Measurements from ENCODE around the gene TSPAN17.
"Not testable (repeated sequence)": the region's sequence is repeated elsewhere in the genome, so short reads cannot be mapped to it uniquely, and the experiment has no call there.

Gene TSPAN17

DNA sequence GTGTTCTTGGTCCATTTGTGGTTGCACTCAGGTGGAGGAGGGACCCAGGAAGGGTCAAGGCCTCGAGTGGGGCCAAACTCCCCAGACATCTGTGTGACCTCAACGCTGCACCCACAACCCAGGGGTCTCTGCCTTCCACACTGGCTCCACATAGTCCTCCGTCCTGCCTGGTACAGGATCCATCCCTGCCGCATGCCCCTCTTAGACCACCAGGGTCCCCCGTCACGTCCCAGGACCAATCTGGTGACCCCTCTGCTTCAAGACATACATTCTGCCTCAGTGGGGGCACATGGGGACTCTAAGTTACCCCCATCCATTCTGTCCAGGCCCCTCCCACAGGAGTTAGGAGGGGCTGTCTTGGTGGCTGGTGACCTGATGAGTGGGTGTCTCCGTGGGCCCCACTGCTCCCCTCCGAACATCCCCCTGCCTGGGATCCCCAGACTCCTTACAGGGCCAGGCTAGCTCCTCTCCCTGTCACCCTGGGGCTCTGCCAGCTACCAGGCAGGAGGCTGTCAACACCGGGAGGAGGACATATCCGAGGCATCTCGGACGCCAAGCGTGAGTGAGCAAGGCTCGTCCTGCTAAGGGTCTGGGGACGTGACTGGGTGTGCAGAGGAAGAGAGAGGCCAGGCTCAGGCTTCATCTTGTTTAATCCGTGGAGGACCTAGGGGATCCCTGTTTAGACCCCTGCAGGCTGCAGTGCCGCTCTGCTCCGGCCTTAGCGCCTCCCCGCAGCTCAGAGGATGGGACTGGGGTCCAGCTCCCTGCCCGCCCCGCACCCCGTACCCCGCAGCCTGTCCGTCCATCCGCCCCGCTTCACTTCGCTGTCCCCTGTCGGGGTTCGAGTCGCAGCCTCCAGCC, 32.3 kb downstream of the TSPAN17 start:
- no peak for DNase-seq (ENCODE audit: low read depth in 2 of 2)

- no peak for DNase-seq (ENCODE audit: low read depth in 2 of 2)
Observed at GRCh38 chr5:176680226-176680563, 32.9 kb downstream of the TSPAN17 start.

DNA sequence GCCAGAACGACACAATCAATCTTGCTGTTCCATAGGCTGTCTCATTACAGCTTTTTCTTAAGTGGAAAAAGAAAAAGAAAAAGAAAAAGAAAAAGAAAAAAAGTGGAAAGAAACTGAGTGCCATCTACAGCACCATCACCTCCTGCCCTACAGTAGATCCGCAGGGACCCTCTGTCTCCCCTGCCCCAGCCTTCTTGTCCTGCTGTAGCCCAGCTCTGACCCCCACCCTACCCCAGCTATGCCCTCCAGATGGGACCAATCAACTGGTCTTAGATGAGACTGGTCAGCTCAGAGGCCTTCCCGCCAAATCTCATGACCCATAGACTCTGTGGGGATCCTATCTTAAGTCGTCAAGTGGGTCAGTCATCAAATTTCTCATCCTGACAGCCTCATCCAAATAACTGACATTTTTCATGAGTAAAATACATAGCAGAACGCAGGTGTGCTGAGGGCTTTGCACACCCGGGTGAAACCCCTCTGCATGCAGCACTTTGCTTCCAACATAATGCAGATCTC, 34.8 kb downstream of the TSPAN17 start:
- DNase-seq (ENCODE audit: low read depth in 2 of 2), result no peak

- DNase-seq (ENCODE audit: low read depth in 2 of 2), result no peak
Observed at GRCh38 chr5:176685010-176685409, 37.7 kb downstream of the TSPAN17 start.

DNA sequence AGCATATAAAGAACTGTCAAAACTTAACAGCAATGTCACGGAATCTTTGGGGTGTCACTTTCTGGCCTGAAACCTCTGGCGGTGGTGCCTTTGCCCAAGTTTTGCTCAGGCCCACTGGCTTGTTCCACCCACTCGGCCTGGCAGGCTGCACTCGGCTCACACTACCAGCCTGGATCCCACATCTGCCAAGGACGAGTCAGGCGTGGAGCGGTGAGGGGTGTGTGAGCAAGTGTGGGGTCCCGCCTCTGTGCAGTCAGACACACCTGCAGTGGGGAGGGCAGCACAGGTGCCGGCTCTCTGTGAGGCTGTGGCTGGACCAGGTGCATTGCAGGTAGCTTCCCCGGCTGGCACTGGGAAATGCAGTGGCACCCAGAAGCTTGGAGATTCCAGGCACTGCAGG, 40.0 kb downstream of the TSPAN17 start:
- DNase-seq (ENCODE audit: low read depth in 2 of 2), result no peak

DNA sequence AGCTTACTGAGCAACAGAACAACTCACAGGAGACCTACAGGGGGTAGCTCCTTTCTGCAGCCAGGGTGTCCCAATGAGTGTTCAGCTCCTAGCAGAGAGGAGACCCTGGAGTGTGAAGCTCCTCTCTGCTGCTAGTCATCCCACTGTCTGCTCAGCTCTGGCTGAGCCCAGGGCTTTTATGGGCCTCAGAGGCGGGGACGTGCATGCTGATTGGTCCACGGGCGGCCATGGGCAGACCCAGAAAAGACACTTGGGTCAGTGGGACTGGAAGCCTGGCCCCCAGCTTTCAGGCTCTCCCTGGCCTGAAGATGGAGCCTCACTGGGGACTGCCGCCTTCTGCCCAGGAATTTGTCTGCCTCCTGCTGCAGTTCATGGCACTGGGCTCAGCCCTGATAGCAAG, 40.6 kb downstream of the TSPAN17 start:
- DNase-seq (ENCODE audit: low read depth in 2 of 2), result no peak

DNA sequence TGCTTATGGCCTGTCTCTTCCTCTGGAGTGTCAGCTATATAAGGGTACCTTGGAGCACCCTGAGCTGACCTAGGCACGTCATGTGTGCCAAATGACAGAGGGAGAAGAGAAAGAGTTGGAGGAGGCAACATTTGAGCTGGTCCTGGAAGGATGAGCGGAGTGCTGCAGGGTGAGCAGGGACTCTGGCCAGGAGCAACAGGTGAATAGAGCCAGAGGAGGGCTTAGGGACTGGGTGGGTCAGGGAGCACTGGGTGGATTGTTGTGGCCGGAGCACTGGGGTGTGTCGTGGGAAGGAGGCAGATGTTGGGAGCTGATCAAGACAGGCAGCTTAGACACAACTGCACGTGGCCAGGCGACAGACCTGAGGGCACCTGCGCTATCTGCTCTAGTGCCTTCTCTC, 43.6 kb downstream of the TSPAN17 start:
- DNase-seq (ENCODE audit: low read depth in 2 of 2), result no peak

GRCh38 chr5:176691524-176691923, 44.2 kb downstream of the TSPAN17 start:
- DNase-seq (ENCODE audit: low read depth in 2 of 2), result no peak

- DNase-seq (ENCODE audit: low read depth in 2 of 2), result no peak
Observed at GRCh38 chr5:176692326-176692725, 45.0 kb downstream of the TSPAN17 start.

DNA sequence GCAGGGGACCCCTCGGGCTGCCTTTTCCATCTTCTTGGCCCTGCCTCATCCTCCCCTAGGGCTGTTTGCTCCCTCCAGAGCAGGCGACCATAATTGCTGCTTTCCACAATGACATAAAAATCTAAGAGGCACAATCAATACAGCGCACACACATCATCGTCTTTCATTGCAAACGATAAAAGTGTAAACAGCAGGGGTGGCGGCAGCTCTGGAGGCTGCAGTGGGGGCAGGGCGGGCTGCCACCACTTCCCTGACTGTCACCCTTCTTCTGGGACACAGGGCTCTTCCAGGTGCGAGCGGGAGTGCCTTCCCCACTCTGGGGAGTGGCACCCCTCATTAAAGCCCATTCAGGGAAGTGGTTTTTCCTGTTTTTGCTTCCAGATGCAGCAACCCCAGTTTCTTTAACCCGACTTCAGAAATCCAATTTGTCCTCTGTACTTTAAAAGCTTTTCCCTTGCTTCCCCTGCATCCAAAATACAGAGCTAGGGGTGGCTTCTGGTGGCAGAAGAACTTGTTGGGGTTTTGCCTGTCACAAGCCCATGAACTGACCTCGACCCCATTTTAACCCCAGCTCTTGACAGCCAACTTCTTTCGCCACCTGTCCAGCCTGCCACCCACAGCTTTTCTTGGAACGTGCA, 45.7 kb downstream of the TSPAN17 start:
- no peak for DNase-seq (ENCODE audit: low read depth in 2 of 2)

DNA sequence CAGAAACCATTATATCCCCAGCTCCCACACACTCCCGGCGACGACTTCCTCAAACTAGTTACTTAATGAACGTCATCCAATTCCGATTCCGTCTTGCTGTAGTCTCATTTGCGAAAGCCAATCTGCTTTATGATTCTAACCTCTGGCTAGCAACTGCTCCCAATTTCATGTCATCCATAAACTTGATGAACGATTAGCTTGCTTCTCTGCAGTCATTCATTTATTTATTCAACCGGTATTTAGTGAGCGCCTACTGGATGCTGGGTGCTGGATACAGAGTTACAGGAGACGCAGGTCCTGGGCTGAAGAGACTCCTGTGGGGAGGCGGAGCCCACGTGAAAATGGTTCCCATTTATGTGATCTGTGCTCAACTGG, 46.2 kb downstream of the TSPAN17 start:
- no peak for DNase-seq (ENCODE audit: low read depth in 2 of 2)

DNA sequence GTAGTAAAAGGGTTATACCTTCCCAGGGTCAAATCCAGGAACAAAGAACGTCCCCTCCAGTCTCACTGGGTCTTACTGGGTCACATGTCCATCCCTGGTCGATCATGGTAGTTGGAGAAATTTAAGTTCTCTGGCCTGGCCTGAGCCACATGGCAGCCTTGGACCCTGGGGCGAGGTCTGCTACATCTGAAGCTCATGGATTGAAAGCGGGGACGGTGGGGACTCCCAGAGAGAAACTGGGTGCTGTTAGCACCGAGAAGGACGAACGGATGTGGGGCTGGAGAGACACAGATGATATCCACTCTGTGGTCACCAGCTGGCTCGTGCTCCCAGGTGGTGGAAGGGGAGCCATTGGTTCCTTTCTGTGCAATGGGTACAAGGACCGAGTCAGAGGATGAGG, 46.9 kb downstream of the TSPAN17 start:
- no peak for DNase-seq (ENCODE audit: low read depth in 2 of 2)

GRCh38 chr5:176694631-176695030, 47.3 kb downstream of the TSPAN17 start:
- no peak for DNase-seq (ENCODE audit: low read depth in 2 of 2)

GRCh38 chr5:176695073-176695472, 47.8 kb downstream of the TSPAN17 start:
- no peak for DNase-seq (ENCODE audit: low read depth in 2 of 2)

GRCh38 chr5:176697267-176697933, 50.1 kb downstream of the TSPAN17 start:
- DNase-seq (ENCODE audit: low read depth in 2 of 2), result no peak

- no peak for DNase-seq (ENCODE audit: low read depth in 2 of 2)
Observed at GRCh38 chr5:176697934-176698538, 50.8 kb downstream of the TSPAN17 start.

DNA sequence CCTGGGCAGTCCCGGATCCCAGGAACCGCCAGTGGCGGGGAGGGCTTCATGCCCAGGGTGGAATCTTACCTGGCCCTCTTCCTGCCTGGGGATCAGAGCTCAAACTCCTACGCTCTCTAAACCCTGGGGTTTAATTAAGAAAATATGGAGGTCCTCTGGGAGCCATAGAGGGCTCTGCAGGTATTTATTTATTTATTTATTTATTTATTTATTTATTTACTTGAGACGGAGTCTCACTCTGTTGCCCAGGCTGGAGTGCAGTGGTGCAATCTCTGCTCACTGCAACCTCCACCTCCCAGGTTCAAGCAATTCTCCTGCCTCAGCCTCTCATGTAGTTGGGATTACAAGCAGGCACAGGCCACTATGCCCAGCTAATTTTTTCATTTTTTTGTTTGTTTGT, 52.2 kb downstream of the TSPAN17 start:
- not testable (repeated sequence) for DNase-seq (ENCODE audit: low read depth in 2 of 2)

DNA sequence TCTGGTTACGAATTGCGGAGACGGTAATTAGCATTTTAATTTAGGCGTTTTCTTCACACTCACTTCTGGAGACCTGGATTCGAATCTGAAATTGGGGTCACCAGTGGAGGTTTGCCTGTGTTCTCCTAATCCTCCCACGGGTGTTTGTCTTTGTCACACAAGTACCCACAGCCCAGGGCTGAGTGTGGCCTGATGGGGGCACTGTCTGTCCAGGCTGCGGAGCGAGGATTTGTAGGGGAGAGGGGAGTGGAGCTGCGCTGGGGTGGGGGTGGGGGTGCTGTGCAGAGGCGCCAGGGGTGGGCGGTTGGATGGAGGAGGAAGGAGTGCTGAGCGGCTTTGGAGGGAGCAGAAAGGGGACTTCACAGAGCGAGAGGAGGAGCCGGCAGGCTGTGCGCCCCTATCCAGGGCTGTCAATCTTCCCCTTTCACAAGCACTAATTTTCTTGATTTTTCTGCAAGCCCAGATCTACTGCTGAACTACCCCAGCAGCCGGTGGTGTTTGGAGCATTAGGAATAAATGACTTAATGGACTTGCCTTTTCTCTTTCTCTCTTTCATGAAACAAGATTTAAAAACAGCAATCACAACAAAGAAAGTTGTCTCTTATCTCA, 53.1 kb downstream of the TSPAN17 start:
- no peak for DNase-seq (ENCODE audit: low read depth in 2 of 2)

DNA sequence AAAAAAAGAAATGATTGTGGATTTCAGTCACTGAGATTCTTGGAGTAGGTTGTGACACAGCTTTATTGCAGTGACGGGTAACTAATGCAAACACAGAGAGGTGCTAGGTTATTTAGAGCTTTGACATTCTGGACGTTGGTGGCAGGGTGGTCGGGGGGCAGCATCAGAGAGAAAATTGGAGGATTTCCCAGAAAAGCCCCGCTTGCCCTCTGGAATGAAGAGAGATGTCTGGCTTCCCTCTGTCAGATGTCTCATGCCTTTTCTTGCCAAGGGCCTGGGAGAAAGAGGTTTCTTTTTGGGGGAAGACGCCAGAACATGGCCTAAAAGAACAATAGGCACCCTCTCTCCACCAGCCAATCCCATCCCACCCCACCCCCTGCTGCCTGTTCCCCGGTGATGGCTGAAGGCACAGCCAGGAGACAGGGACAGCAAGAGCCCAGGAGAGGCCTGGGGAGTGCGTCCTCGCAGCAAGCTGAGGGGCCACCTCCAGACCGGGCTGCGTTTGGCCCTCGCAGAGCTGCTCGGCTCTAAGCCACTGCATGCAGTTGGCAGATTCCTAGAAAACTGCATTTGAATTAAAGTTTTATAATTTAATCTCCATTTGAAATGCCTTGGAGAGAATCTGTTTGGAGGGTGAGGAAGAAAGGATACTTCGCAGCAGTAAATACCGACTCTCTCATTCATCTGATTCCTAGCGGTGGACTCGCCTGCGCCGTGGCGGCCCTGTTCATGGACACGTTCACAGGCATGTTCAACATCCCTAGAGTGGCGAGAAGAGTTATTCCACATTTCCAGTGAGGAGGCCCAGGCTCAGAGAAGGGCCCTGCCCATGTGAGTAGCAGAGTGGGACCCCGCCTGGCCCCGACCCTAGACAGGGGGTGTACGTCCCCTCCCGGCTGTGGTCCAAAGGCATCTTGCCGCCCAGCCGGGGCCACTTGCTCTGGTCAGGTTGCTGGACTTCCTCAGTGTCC, 55.7 kb downstream of the TSPAN17 start:
- DNase-seq (ENCODE audit: low read depth in 2 of 2), result no peak

GRCh38 chr5:176703857-176704256, 56.6 kb downstream of the TSPAN17 start:
- no peak for DNase-seq (ENCODE audit: low read depth in 2 of 2)

GRCh38 chr5:176704355-176704754, 57.1 kb downstream of the TSPAN17 start:
- DNase-seq (ENCODE audit: low read depth in 2 of 2), result no peak

All from stimulated activated CD8-positive, alpha-beta memory T cell treated with anti-CD3 and anti-CD28 coated beads, Interleukin-2, amount 100 ng/mL, for 1 hour (primary cell).